Natural killer cell (primary cell): ENCODE data around the gene SEMA3A. TPM values are rescaled to one million over a fixed set of nuclear protein-coding genes. Genes with fewer than 3 reads are reported as not detected.

Experiments used
- ATAC-seq, 3 donors: fragments of 150-1000 bp in 2 of 3; fragments of 200-7000 bp in 1 of 3; cut with Tn5 transposase; 1 replicate in 1 of 3; 2 replicates in 2 of 3; pipeline ENCODE4 v1.10.0; 2021; ENCODE audit warnings: mild to moderate bottlenecking in 2 of 3, moderate library complexity in 2 of 3
- DNase-seq, 2 donors: peaks; one replicate each; pipeline versions ENCODE4 v3.0.0 to v3.0.0-alpha.2; 2013 to 2021; ENCODE audit warnings: mixed read lengths in 1 of 2
- H3K27ac ChIP-seq: one replicate; pipeline ENCODE4 v1.5.1; 2013; ENCODE audit warnings: mild to moderate bottlenecking, low read length
- H3K27me3 ChIP-seq: one replicate; pipeline ENCODE4 v1.6.1; 2013; ENCODE audit warnings: low read length; ENCODE audit not compliant: control insufficient read depth, insufficient read depth
- H3K36me3 ChIP-seq: one replicate; pipeline ENCODE4 v1.6.1; 2013; ENCODE audit warnings: low read length; ENCODE audit not compliant: control insufficient read depth, insufficient read depth
- H3K4me1 ChIP-seq: one replicate; pipeline ENCODE4 v1.6.1; 2013; ENCODE audit warnings: low read length; ENCODE audit not compliant: control insufficient read depth, insufficient read depth
- H3K4me3 ChIP-seq: one replicate; pipeline ENCODE4 v1.5.1; 2013; ENCODE audit warnings: low read length
- H3K9me3 ChIP-seq: one replicate; pipeline ENCODE4 v1.6.1; 2013; ENCODE audit warnings: low read length; ENCODE audit not compliant: control insufficient read depth, insufficient read depth
- H3K27ac Mint-ChIP-seq, 2 donors: one replicate each; pipeline ENCODE4 v1.8.0; 2022; ENCODE audit warnings: mild to moderate bottlenecking in 2 of 2, mixed read lengths in 2 of 2, moderate library complexity in 1 of 2
- H3K27me3 Mint-ChIP-seq, 2 donors: one replicate each; pipeline ENCODE4 v1.8.0; 2022; ENCODE audit warnings: low read depth in 2 of 2, mixed read lengths in 2 of 2
- H3K36me3 Mint-ChIP-seq: one replicate; pipeline ENCODE4 v1.8.0; 2022; ENCODE audit warnings: mixed read lengths
- H3K4me1 Mint-ChIP-seq, 2 donors: one replicate each; pipeline ENCODE4 v1.8.0; 2022; ENCODE audit warnings: mixed read lengths in 2 of 2
- H3K4me3 Mint-ChIP-seq: one replicate; pipeline ENCODE4 v1.8.0; 2022; ENCODE audit warnings: mild to moderate bottlenecking, moderate library complexity, mixed read lengths
- H3K9me3 Mint-ChIP-seq, 2 donors: one replicate each; pipeline ENCODE4 v1.8.0; 2022; ENCODE audit warnings: mixed read lengths in 2 of 2
- CTCF ChIP-seq: fragments of 200-600 bp; IDR thresholded peaks from one replicate; pipeline ENCODE4 v1.8.0; 2022; ENCODE audit warnings: antibody characterized with exemption
- WGBS: methylation state at CpG from one replicate; pipeline ENCODE4 v1.1.7; 2013; ENCODE audit warnings: missing lambda C conversion rate; ENCODE audit not compliant: insufficient coverage; 5-methylcytosine and 5-hydroxymethylcytosine counted together
- intact Hi-C: fragments of 100-400 bp; cut with micrococcal nuclease; formaldehyde crosslinking; loops from one replicate; pipeline ENCODE4 v1.14.2; 2022
- total RNA-seq, 4 donors: library from RNA; stranded (reverse); fragments of 120-200 nt in 1 of 4; gene quantifications; one replicate each; pipeline versions ENCODE4 v1.2.3 to v1.2.4, GENCODE V29; 2013 to 2022

Gene SEMA3A
- total RNA-seq, 3 donors from 2014 or later (not counting 1 experiment from before 2014, with no cell fraction given): 0.13 to 0.21 TPM; not detected in 1

- Mint-ChIP-seq H3K4me1 (no peaks in the 10 kb centered on the region), H3K36me3 (no peaks in the 10 kb centered on the region), H3K9me3 (peaks cover 5% of the 10 kb centered on the region in 2 donors), H3K27me3 (no peaks in the 10 kb centered on the region), H3K27ac (no peak overlapping the region), H3K4me3 (no peak overlapping the region)
- no peaks in the 10 kb centered on the region for H3K9me3 ChIP-seq
- H3K27ac ChIP-seq: no peak overlapping the region
- TF ChIP-seq CTCF: no peak
- intact Hi-C loops: no loop called here
- H3K36me3 ChIP-seq: no peaks in the 10 kb centered on the region
- WGBS: 36% methylated on average over 4 of the region's 5 CpGs
- H3K4me1 ChIP-seq: no peaks in the 10 kb centered on the region
- ATAC-seq: no peak
- H3K4me3 ChIP-seq: no peak overlapping the region
- no peaks in the 10 kb centered on the region for H3K27me3 ChIP-seq
- DNase-seq: no peak
Measured at GRCh38 chr7:84123965-84124547, 70.5 kb downstream of the SEMA3A start.

DNA sequence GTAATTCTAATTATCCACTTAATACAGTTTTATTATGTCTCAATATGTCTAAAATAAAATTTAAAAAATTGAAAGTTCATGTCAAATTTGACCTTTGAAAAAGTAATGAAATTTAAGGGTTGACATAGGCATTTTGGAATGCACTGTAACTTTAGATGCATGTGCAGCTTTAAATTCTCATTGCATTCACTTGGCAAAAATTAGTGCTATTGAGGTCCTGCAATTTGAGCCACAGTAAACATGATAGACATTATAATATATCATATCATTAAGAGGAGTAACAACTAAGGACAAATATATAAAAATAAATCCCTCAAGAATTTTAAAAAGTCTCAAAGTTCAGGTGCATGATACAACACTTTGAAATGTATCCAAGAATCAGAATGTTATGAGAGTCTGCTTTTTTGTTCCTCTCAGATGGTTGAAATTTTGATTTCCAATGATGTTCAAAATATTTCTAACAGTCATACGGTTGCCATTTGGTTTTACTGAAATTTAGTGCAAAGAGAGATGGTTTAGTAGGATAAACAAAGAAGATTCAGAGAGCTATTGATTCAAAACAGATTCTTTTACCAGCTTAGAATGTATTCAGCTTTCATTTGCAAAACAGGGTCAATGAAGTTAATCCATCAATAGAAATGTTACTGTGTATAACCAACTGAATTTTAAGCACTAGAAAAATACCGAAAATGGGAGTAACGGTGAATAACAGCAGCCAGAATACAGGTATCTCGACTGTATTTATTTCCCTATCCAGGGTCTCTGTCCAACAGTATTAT, 71.8 kb downstream of the SEMA3A start:
- H3K36me3 Mint-ChIP-seq: no peaks in the 10 kb centered on the region
- intact Hi-C loops: no loop called here
- peaks cover 4 to 8% of the 10 kb centered on the region in 2 donors for H3K9me3 Mint-ChIP-seq
- no peaks in the 10 kb centered on the region for H3K27me3 Mint-ChIP-seq
- H3K9me3 ChIP-seq: no peaks in the 10 kb centered on the region
- WGBS: 96% methylated on average over 3 of the region's 4 CpGs
- DNase-seq: no peak
- H3K36me3 ChIP-seq: no peaks in the 10 kb centered on the region
- no peak overlapping the region for H3K4me3 ChIP-seq
- H3K4me3 Mint-ChIP-seq: no peak overlapping the region
- no peak for TF ChIP-seq CTCF
- H3K27ac Mint-ChIP-seq: no peak overlapping the region
- no peaks in the 10 kb centered on the region for H3K4me1 ChIP-seq
- no peaks in the 10 kb centered on the region for H3K27me3 ChIP-seq
- no peak for ATAC-seq
- H3K4me1 Mint-ChIP-seq: no peaks in the 10 kb centered on the region
- H3K27ac ChIP-seq: no peak overlapping the region

DNA sequence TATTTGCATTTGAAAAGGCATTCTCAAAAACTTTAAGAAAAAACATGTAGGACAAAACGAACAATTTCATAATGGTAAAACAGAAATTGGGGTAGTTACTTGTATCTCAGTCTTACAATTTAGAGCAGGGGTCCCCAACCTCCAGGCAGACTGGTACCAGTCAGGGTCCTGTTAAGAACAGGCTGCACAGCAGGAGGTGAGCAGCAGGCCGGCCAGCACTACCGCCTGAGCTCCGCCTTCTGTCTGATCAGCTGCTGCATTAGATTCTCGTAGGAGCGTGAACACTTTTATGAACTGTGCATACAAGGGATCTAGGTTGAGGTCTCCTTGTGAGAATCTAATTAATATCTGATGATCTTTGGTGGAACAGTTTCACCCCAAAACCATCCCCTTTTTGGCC, 77.3 kb downstream of the SEMA3A start:
- intact Hi-C loops: no loop called here
- Mint-ChIP-seq H3K4me1 (no peaks in the 10 kb centered on the region), H3K36me3 (no peaks in the 10 kb centered on the region)

More for the DNA sequence above, 77.3 kb downstream of the SEMA3A start:
- ATAC-seq (no peak), DNase-seq (no peak)
- TF ChIP-seq CTCF: no peak
- H3K27me3 ChIP-seq: no peaks in the 10 kb centered on the region
- no peaks in the 10 kb centered on the region for H3K9me3 ChIP-seq
- Mint-ChIP-seq H3K27ac (no peak overlapping the region), H3K27me3 (no peaks in the 10 kb centered on the region), H3K4me3 (no peak overlapping the region), H3K9me3 (peaks cover 0 to 3% of the 10 kb centered on the region in 2 donors)
- no peak overlapping the region for H3K4me3 ChIP-seq
- H3K4me1 ChIP-seq: no peaks in the 10 kb centered on the region
- no peak overlapping the region for H3K27ac ChIP-seq
- WGBS: 95% methylated on average over 6 of the region's 6 CpGs
- no peaks in the 10 kb centered on the region for H3K36me3 ChIP-seq
